HCT116 (cell line): Measurements from ENCODE around the gene SFXN5. TPM values are rescaled to one million over a fixed set of nuclear protein-coding genes. Genes with fewer than 3 reads are reported as not detected.

ENCODE experiments used
- ATAC-seq: fragments of 200-7000 bp; cut with Tn5 transposase; 2 replicates; pipeline ENCODE4 v1.9.1; 2020; ENCODE audit warnings: mild to moderate bottlenecking, moderate library complexity
- BruUV-seq: library from RNA; stranded (reverse); fragments of 400-500 nt; replicated peaks from 2 replicates; lab custom pipeline; 2021; lab: Mats Ljungman, UMichigan
- CTCF ChIA-PET: fragments of 300-600 bp; sonication (Branson Sonifier 250); formaldehyde crosslinking; loops from one replicate; lab custom pipeline; 2021; ENCODE audit warnings: antibody characterized with exemption; lab: Charles Lee
- POLR2A ChIA-PET: fragments of 300-600, 350-600 bp; sonication (Branson Sonifier 250); formaldehyde crosslinking; loops from one replicate; lab custom pipeline; 2021; ENCODE audit warnings: antibody characterized with exemption; lab: Charles Lee
- RAD21 ChIA-PET, 2 experiments: fragments of 300-600 bp; sonication (Branson Sonifier 250); formaldehyde crosslinking; loops; one replicate each; lab custom pipeline; 2023; ENCODE audit warnings: low total read pairs in 2 of 2; ENCODE audit not compliant: uncharacterized antibody in 2 of 2, unreplicated experiment in 2 of 2, low non-redundant PET in 1 of 2; lab: Charles Lee
- DNase-seq: peaks from one replicate; pipeline ENCODE4 v3.0.0-alpha.2; 2010; ENCODE audit warnings: low read depth, low spot score
- H2AFZ ChIP-seq: fragments of 200-600 bp; shearing (Covaris generic), sonication (generic); 2 replicates; pipeline ENCODE4 v1.6.1; 2017; ENCODE audit warnings: low read depth, mixed run types, mixed read lengths, antibody characterized with exemption, low read length; ENCODE audit not compliant: poor library complexity, severe bottlenecking
- H3K27ac ChIP-seq: 2 replicates; pipeline ENCODE4 v1.5.1; 2012; ENCODE audit warnings: low read depth, low read length
- H3K27me3 ChIP-seq: fragments of 200-600 bp; sonication (generic); 2 replicates; pipeline ENCODE4 v1.6.1; 2016; ENCODE audit warnings: mixed run types, low read length, mixed read lengths; ENCODE audit not compliant: insufficient read depth
- H3K36me3 ChIP-seq, 2 experiments: fragments of 200-500 bp in 1 of 2; fragments of 200-600 bp in 1 of 2; sonication (Bioruptor generic) in 1 of 2; sonication (generic) in 1 of 2; 2 replicates each; pipeline versions ENCODE4 v1.5.1 to v1.6.1; 2014 to 2016; ENCODE audit warnings: low read length in 2 of 2, inconsistent platforms in 1 of 2, mixed read lengths in 1 of 2, mixed run types in 1 of 2; ENCODE audit not compliant: insufficient read depth in 2 of 2, control insufficient read depth in 1 of 2
- H3K4me1 ChIP-seq, 2 experiments: fragments of 200-600 bp in 1 of 2; sonication (generic) in 1 of 2; 2 replicates each; pipeline versions ENCODE4 v1.5.1 to v1.6.1; 2012 to 2017; ENCODE audit warnings: low read length in 2 of 2, inconsistent platforms in 1 of 2, mild to moderate bottlenecking in 1 of 2, mixed read lengths in 1 of 2, mixed run types in 1 of 2, moderate library complexity in 1 of 2; ENCODE audit not compliant: insufficient read depth in 2 of 2, control insufficient read depth in 1 of 2
- H3K4me2 ChIP-seq: fragments of 200-600 bp; sonication (generic); 2 replicates; pipeline ENCODE4 v1.6.1; 2017; ENCODE audit warnings: mixed run types, low read length, mixed read lengths
- H3K4me3 ChIP-seq, 2 experiments: fragments of 200-600 bp in 1 of 2; sonication (generic) in 1 of 2; replicated peaks in 1 of 2; 2 replicates each; pipeline ENCODE4 v1.5.1; 2011 to 2016; ENCODE audit warnings: low read length in 2 of 2, control low read depth in 1 of 2, low read depth in 1 of 2, mild to moderate bottlenecking in 1 of 2, mixed read lengths in 1 of 2, mixed run types in 1 of 2
- H3K79me2 ChIP-seq: fragments of 200-600 bp; sonication (generic); 2 replicates; pipeline ENCODE4 v1.6.1; 2017; ENCODE audit warnings: mild to moderate bottlenecking, mixed run types, low read length, moderate library complexity, mixed read lengths; ENCODE audit not compliant: insufficient read depth
- H3K9ac ChIP-seq: fragments of 200-600 bp; sonication (generic); 2 replicates; pipeline ENCODE4 v1.6.1; 2016; ENCODE audit warnings: low read length, mixed read lengths
- H3K9me2 ChIP-seq: fragments of 200-600 bp; sonication (generic), shearing (Covaris generic); 2 replicates; pipeline ENCODE4 v1.6.1; 2017; ENCODE audit warnings: mixed run types, mild to moderate bottlenecking, moderate library complexity; ENCODE audit not compliant: insufficient read depth
- H3K9me3 ChIP-seq, 2 experiments: fragments of 200-500 bp in 1 of 2; fragments of 200-600 bp in 1 of 2; sonication (Bioruptor generic) in 1 of 2; sonication (generic) in 1 of 2; 2 replicates each; pipeline ENCODE4 v1.6.1; 2014 to 2017; ENCODE audit warnings: low read length in 2 of 2, mixed read lengths in 2 of 2, inconsistent platforms in 1 of 2, low read depth in 1 of 2, mild to moderate bottlenecking in 1 of 2, mixed run types in 1 of 2, moderate library complexity in 1 of 2; ENCODE audit not compliant: control insufficient read depth in 1 of 2, insufficient read depth in 1 of 2
- H4K20me1 ChIP-seq: fragments of 200-600 bp; sonication (generic), shearing (Covaris generic); 2 replicates; pipeline ENCODE4 v1.6.1; 2017; ENCODE audit warnings: mixed run types, mild to moderate bottlenecking, moderate library complexity; ENCODE audit not compliant: insufficient read depth
- CBX3 ChIP-seq: IDR thresholded peaks from 2 replicates; pipeline ENCODE4 v1.6.1; 2012; ENCODE audit warnings: low read depth
- CEBPB ChIP-seq: IDR thresholded peaks from 2 replicates; pipeline ENCODE4 v1.6.1; 2012; ENCODE audit warnings: low read depth
- EGR1 ChIP-seq: IDR thresholded peaks from 2 replicates; pipeline ENCODE4 v1.6.1; 2012; ENCODE audit warnings: low read depth
- ELF1 ChIP-seq: IDR thresholded peaks from 2 replicates; pipeline ENCODE4 v1.6.1; 2012; ENCODE audit warnings: low read depth, borderline replicate concordance
- EZH2 ChIP-seq: fragments of 200-600 bp; sonication (generic); IDR thresholded peaks from 2 replicates; pipeline ENCODE4 v1.6.1; 2017; ENCODE audit warnings: antibody characterized with exemption, mixed run types
- EZH2phosphoT487 ChIP-seq: fragments of 200-600 bp; IDR thresholded peaks from 2 replicates; pipeline ENCODE4 v1.6.1; 2018; ENCODE audit warnings: antibody characterized with exemption, borderline replicate concordance
- FOSL1 ChIP-seq: IDR thresholded peaks from 2 replicates; pipeline ENCODE4 v1.6.1; 2012; ENCODE audit warnings: low read depth
- JUND ChIP-seq: IDR thresholded peaks from 2 replicates; pipeline ENCODE4 v1.6.1; 2012
- POLR2A ChIP-seq: IDR thresholded peaks from 2 replicates; pipeline ENCODE4 v1.7.0; 2011; ENCODE audit warnings: borderline replicate concordance; ENCODE audit not compliant: insufficient read depth, insufficient read length; ENCODE audit errors: extremely low read depth
- POLR2AphosphoS5 ChIP-seq: IDR thresholded peaks from 2 replicates; pipeline ENCODE4 v1.6.1; 2011; ENCODE audit warnings: mild to moderate bottlenecking, low read depth, low read length, moderate library complexity
- SIN3A ChIP-seq: IDR thresholded peaks from 2 replicates; pipeline ENCODE4 v1.6.1; 2012; ENCODE audit warnings: low read depth
- SP1 ChIP-seq: IDR thresholded peaks from 2 replicates; pipeline ENCODE4 v1.6.1; 2012; ENCODE audit warnings: low read depth
- SRF ChIP-seq: IDR thresholded peaks from 2 replicates; pipeline ENCODE4 v1.6.1; 2012; ENCODE audit warnings: low read depth
- TCF7L2 ChIP-seq: IDR thresholded peaks from 2 replicates; pipeline ENCODE4 v1.7.0; 2011; ENCODE audit warnings: borderline replicate concordance, inconsistent platforms; ENCODE audit not compliant: insufficient read depth, insufficient read length; ENCODE audit errors: extremely low read depth
- YY1 ChIP-seq: IDR thresholded peaks from 2 replicates; pipeline ENCODE4 v1.6.1; 2011; ENCODE audit warnings: low read length, low read depth, moderate library complexity, mild to moderate bottlenecking; ENCODE audit not compliant: insufficient replicate concordance; ENCODE audit errors: extremely low read depth
- ZFX ChIP-seq: fragments of 450-650 bp; IDR thresholded peaks from 2 replicates; pipeline ENCODE4 v1.6.1; 2017
- intact Hi-C: fragments of 100-400 bp; cut with micrococcal nuclease; formaldehyde crosslinking; loops from 2 replicates; pipeline ENCODE4 v1.10.0; 2022
- total RNA-seq: library from RNA; stranded (reverse); gene quantifications from one replicate; pipeline ENCODE4 v1.2.1, GENCODE V29; 2021; ENCODE audit not compliant: unreplicated experiment
- TF ChIP-seq, protein P1 (sequence below), 3 experiments: fragments of 200-600 bp in 1 of 3; sonication (generic) in 1 of 3; IDR thresholded peaks in 2 of 3; conservative IDR thresholded peaks in 1 of 3; 2 replicates each; pipeline ENCODE4 v1.5.1; 2012 to 2017; ENCODE audit warnings: low read depth in 2 of 3, low read length in 2 of 3, antibody characterized with exemption in 1 of 3, borderline replicate concordance in 1 of 3, control low read depth in 1 of 3, mild to moderate bottlenecking in 1 of 3, mixed read lengths in 1 of 3, mixed run types in 1 of 3, moderate library complexity in 1 of 3; ENCODE audit not compliant: insufficient read depth in 1 of 3
- TF ChIP-seq, protein P2 (sequence below): IDR thresholded peaks from 2 replicates; pipeline ENCODE4 v1.6.1; 2012; ENCODE audit warnings: low read depth
- TF ChIP-seq, protein P3 (sequence below): IDR thresholded peaks from 2 replicates; pipeline ENCODE4 v1.6.1; 2011; ENCODE audit warnings: mild to moderate bottlenecking, low read length, moderate library complexity; ENCODE audit not compliant: insufficient replicate concordance; ENCODE audit errors: extremely low read depth
- TF ChIP-seq, protein P4 (sequence below): IDR thresholded peaks from 2 replicates; pipeline ENCODE4 v1.6.1; 2012

SFXN5 gene
- total RNA-seq, 1 experiment from 2014 or later, result 10.0 TPM

DNA sequence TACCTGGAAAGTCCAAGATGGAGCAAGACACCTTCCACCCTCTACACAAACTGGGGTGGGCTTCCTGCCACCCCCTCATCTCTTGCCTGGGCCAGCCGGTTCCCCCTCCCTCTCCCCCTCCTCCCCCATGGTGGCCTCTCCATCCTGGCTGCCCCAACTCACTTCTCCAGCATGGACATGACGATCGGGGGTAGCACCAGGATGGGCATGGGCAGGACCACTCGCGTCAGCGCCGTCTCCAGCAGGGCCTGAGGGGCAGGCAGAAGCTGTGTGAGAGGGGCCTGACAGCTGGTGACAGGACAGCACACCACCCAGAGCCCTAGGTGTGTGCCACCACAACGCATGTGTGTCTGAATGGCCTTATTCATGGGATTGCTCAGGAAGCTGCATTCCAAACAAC lies 103.2 kb downstream of the SFXN5 start:
- POLR2A ChIA-PET, result no interaction called here
- no peaks in the 10 kb centered on the region for H3K9me3 ChIP-seq
- no peaks in the 10 kb centered on the region for H3K27me3 ChIP-seq
- no peak for ATAC-seq
- H3K9me2 ChIP-seq, result no peaks in the 10 kb centered on the region
- no peaks in the 10 kb centered on the region for H3K4me1 ChIP-seq
- BruUV-seq, result no TSS peak
- TF ChIP-seq ELF1 (no peak), SIN3A (no peak), POLR2AphosphoS5 (no peak), YY1 (no peak), SRF (no peak), JUND (no peak), ZFX (no peak), EZH2phosphoT487 (no peak), EGR1 (no peak), CEBPB (no peak), SP1 (no peak), CBX3 (no peak), POLR2A (no peak), EZH2 (no peak), FOSL1 (no peak), TCF7L2 (no peak)
- TF ChIP-seq, protein P1, sequence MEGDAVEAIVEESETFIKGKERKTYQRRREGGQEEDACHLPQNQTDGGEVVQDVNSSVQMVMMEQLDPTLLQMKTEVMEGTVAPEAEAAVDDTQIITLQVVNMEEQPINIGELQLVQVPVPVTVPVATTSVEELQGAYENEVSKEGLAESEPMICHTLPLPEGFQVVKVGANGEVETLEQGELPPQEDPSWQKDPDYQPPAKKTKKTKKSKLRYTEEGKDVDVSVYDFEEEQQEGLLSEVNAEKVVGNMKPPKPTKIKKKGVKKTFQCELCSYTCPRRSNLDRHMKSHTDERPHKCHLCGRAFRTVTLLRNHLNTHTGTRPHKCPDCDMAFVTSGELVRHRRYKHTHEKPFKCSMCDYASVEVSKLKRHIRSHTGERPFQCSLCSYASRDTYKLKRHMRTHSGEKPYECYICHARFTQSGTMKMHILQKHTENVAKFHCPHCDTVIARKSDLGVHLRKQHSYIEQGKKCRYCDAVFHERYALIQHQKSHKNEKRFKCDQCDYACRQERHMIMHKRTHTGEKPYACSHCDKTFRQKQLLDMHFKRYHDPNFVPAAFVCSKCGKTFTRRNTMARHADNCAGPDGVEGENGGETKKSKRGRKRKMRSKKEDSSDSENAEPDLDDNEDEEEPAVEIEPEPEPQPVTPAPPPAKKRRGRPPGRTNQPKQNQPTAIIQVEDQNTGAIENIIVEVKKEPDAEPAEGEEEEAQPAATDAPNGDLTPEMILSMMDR (IDR thresholded peaks at IDR 0.05 in 2 of 3, conservative IDR thresholded peaks at IDR 0.05 in 1 of 3; ENCODE audit: borderline replicate concordance in 1 of 3, insufficient read depth in 1 of 3, low read depth in 2 of 3, low read length in 2 of 3), result no peak
- TF ChIP-seq, protein P2, sequence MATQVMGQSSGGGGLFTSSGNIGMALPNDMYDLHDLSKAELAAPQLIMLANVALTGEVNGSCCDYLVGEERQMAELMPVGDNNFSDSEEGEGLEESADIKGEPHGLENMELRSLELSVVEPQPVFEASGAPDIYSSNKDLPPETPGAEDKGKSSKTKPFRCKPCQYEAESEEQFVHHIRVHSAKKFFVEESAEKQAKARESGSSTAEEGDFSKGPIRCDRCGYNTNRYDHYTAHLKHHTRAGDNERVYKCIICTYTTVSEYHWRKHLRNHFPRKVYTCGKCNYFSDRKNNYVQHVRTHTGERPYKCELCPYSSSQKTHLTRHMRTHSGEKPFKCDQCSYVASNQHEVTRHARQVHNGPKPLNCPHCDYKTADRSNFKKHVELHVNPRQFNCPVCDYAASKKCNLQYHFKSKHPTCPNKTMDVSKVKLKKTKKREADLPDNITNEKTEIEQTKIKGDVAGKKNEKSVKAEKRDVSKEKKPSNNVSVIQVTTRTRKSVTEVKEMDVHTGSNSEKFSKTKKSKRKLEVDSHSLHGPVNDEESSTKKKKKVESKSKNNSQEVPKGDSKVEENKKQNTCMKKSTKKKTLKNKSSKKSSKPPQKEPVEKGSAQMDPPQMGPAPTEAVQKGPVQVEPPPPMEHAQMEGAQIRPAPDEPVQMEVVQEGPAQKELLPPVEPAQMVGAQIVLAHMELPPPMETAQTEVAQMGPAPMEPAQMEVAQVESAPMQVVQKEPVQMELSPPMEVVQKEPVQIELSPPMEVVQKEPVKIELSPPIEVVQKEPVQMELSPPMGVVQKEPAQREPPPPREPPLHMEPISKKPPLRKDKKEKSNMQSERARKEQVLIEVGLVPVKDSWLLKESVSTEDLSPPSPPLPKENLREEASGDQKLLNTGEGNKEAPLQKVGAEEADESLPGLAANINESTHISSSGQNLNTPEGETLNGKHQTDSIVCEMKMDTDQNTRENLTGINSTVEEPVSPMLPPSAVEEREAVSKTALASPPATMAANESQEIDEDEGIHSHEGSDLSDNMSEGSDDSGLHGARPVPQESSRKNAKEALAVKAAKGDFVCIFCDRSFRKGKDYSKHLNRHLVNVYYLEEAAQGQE, result no peak
- TF ChIP-seq, protein P3, sequence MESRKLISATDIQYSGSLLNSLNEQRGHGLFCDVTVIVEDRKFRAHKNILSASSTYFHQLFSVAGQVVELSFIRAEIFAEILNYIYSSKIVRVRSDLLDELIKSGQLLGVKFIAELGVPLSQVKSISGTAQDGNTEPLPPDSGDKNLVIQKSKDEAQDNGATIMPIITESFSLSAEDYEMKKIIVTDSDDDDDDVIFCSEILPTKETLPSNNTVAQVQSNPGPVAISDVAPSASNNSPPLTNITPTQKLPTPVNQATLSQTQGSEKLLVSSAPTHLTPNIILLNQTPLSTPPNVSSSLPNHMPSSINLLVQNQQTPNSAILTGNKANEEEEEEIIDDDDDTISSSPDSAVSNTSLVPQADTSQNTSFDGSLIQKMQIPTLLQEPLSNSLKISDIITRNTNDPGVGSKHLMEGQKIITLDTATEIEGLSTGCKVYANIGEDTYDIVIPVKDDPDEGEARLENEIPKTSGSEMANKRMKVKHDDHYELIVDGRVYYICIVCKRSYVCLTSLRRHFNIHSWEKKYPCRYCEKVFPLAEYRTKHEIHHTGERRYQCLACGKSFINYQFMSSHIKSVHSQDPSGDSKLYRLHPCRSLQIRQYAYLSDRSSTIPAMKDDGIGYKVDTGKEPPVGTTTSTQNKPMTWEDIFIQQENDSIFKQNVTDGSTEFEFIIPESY, result no peak
- TF ChIP-seq, protein P4, sequence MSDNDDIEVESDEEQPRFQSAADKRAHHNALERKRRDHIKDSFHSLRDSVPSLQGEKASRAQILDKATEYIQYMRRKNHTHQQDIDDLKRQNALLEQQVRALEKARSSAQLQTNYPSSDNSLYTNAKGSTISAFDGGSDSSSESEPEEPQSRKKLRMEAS, result no peak
- TF ChIP-seq, all 23 proteins: peak for 0
- Histone ChIP-seq H3K4me2 (no peak overlapping the region), H3K27ac (no peak overlapping the region), H2AFZ (no peak overlapping the region), H3K79me2 (no peaks in the 10 kb centered on the region), H3K9ac (no peak overlapping the region), H3K4me3 (no peak overlapping the region), H3K36me3 (no peaks in the 10 kb centered on the region), H4K20me1 (no peaks in the 10 kb centered on the region)
- no peak for DNase-seq
- intact Hi-C loops, result no loop called here
- RAD21 ChIA-PET, result no interaction called here
- CTCF ChIA-PET, result no interaction called here
